GM23248 (cell line): Measurements from ENCODE around the gene CHD1.

Source experiments
- EZH2 ChIP-seq: fragments of 200-600 bp; sonication (generic); IDR thresholded peaks from 2 replicates; pipeline ENCODE4 v1.6.1; 2018; ENCODE audit warnings: antibody characterized with exemption, mild to moderate bottlenecking; ENCODE audit not compliant: insufficient read depth, poor library complexity, severe bottlenecking
- EZH2phosphoT487 ChIP-seq: fragments of 200-600 bp; sonication (generic); IDR thresholded peaks from 2 replicates; pipeline ENCODE4 v1.6.1; 2018; ENCODE audit warnings: antibody characterized with exemption, moderate library complexity, mild to moderate bottlenecking, low read depth; ENCODE audit not compliant: insufficient read depth

DNA sequence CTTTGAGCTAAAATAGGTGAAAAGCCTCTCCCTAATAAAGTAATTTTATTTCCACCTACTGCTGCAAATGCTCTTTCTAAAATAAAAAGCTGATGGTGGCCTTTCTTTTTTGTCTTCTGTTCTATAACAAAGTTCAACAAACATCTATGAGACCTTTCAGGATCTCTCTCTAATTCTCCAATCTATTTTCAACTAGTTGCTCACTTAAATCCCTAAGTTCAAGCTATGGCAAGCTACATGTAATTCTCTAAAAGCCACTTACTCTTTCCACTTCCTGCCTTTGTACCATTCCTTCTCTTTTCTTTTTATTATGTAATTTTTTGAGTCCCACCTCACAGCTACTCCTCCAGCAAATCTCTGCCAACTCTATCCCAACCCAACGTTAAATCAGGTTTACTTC is 20.9 kb downstream of the CHD1 start:
- TF ChIP-seq EZH2 (no peak), EZH2phosphoT487 (no peak)
